ENCODE measurements around the gene MET. TPM values are rescaled to one million over a fixed set of nuclear protein-coding genes. Genes with fewer than 3 reads are reported as not detected.

The MET gene
- total RNA-seq, 1 experiment from 2014 or later: 200 TPM

DNA sequence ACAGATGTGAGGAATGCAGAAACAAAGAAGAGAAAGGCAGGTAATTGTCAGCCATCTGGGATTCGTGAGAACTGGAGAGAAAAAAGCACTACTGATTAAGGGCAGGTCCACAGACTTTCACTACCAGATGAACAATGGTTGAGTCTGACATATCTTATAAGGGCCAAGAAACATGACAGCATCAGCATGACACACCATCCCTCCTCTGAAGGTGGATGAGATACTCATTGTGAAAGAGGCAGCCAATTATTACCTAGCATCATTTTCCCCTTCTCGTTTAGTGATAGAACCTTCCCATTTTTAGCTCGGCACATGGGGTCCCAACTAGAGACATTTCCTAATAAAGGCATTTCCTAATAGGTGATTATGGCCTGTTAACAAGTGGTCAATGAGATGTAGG lies 19.2 kb upstream of the MET start:
- H2AFZ ChIP-seq (ENCODE audit: low read depth, low read length, poor library complexity, severe bottlenecking): peak overlapping the region; percentile 98
- no peak for DNase-seq (ENCODE audit: low read depth, low spot score)
- RAD21 ChIA-PET (ENCODE audit: low non-redundant PET in 1 of 2, low total read pairs in 2 of 2, uncharacterized antibody in 2 of 2, unreplicated experiment in 2 of 2): no interaction called here
- H3K9me3 ChIP-seq (ENCODE audit: control insufficient read depth in 1 of 2, insufficient read depth in 1 of 2, low read depth in 1 of 2, low read length in 2 of 2): no peaks in the 10 kb centered on the region
- intact Hi-C loops (cut with micrococcal nuclease): no loop called here
- H3K27me3 ChIP-seq (ENCODE audit: insufficient read depth, low read length): no peaks in the 10 kb centered on the region
- ATAC-seq: peak; percentile 27
- H3K27ac ChIP-seq (ENCODE audit: low read depth, low read length): no peak overlapping the region
- CTCF ChIA-PET: interaction anchor here (0.7 to 1.1 kb wide), 2 partner anchors 19 to 21 kb away, joined by 3 to 4 read pairs; partner anchors contain the start of gene MET
- H4K20me1 ChIP-seq (ENCODE audit: insufficient read depth): no peaks in the 10 kb centered on the region
- H3K36me3 ChIP-seq (ENCODE audit: control insufficient read depth in 1 of 2, insufficient read depth in 2 of 2, low read length in 2 of 2): no peaks in the 10 kb centered on the region
- H3K4me3 ChIP-seq (replicated peaks in 1 of 2; ENCODE audit: low read depth in 1 of 2, low read length in 2 of 2): peak overlapping the region in 1 of 2 experiments; percentile 1; a peak in 1 of 4 replicates
- TF ChIP-seq SP1 (IDR thresholded peaks at IDR 0.05; ENCODE audit: low read depth) (no peak), RAD21 (IDR thresholded peaks at IDR 0.05; ENCODE audit: low read depth) (no peak)
- H3K4me2 ChIP-seq (ENCODE audit: low read length): peak overlapping the region; percentile 56
- H3K9me2 ChIP-seq (ENCODE audit: insufficient read depth): 0 out of 2 replicates have a peak, but pooled peaks cover 5% of the 10 kb centered on the region
- H3K4me1 ChIP-seq (ENCODE audit: control insufficient read depth in 1 of 2, insufficient read depth in 2 of 2, low read length in 2 of 2): peaks cover 7 to 28% of the 10 kb centered on the region in 2 experiments
- no peak overlapping the region for H3K9ac ChIP-seq (ENCODE audit: low read length)
- POLR2A ChIA-PET: interaction anchor here (1.4 to 2.2 kb wide), 2 partner anchors 18 to 25 kb away, joined by 4 to 5 read pairs; partner anchors contain the start of gene MET
- no peaks in the 10 kb centered on the region for H3K79me2 ChIP-seq (ENCODE audit: insufficient read depth, low read length)
- no TSS peak for BruUV-seq (replicated peaks)

DNA sequence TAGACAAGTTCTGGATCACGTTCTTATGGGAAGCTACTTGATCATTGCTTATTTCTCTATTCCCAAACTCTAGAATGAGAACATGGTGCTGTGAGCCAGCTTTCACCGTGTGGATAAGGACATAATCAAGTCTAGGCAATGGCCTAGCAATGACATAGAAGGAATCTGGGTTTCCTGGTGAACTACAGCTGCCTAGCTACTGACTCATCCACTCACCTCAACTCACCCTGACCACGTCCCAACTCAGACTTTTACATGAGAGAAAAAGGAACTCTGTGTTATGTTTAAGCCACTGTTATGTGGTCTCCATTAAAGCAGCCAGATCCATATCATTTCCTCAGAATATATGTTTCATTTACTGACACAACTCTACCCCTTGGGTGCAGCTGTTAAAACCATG lies 18.8 kb upstream of the MET start:
- Histone ChIP-seq H3K36me3 (ENCODE audit: control insufficient read depth in 1 of 2, insufficient read depth in 2 of 2, low read length in 2 of 2) (no peaks in the 10 kb centered on the region), H3K27ac (ENCODE audit: low read depth, low read length) (no peak overlapping the region), H4K20me1 (ENCODE audit: insufficient read depth) (no peaks in the 10 kb centered on the region), H3K9me3 (ENCODE audit: control insufficient read depth in 1 of 2, insufficient read depth in 1 of 2, low read depth in 1 of 2, low read length in 2 of 2) (no peaks in the 10 kb centered on the region), H3K79me2 (ENCODE audit: insufficient read depth, low read length) (no peaks in the 10 kb centered on the region), H3K4me1 (ENCODE audit: control insufficient read depth in 1 of 2, insufficient read depth in 2 of 2, low read length in 2 of 2) (peaks cover 7 to 28% of the 10 kb centered on the region in 2 experiments), H3K9ac (ENCODE audit: low read length) (no peak overlapping the region), H2AFZ (ENCODE audit: low read depth, low read length, poor library complexity, severe bottlenecking) (peak overlapping the region; percentile 98), H3K4me2 (ENCODE audit: low read length) (peak overlapping the region; percentile 56), H3K27me3 (ENCODE audit: insufficient read depth, low read length) (no peaks in the 10 kb centered on the region), H3K4me3 (replicated peaks in 1 of 2; ENCODE audit: low read depth in 1 of 2, low read length in 2 of 2) (peak overlapping the region in 1 of 2 experiments; percentile 1; a peak in 1 of 4 replicates), H3K9me2 (ENCODE audit: insufficient read depth) (0 out of 2 replicates have a peak, but pooled peaks cover 5% of the 10 kb centered on the region)
- intact Hi-C loops (cut with micrococcal nuclease): no loop called here
- ChIA-PET RAD21 (ENCODE audit: low non-redundant PET in 1 of 2, low total read pairs in 2 of 2, uncharacterized antibody in 2 of 2, unreplicated experiment in 2 of 2) (no interaction called here), POLR2A (interaction anchor here (1.4 to 2.2 kb wide), 2 partner anchors 18 to 24 kb away, joined by 4 to 5 read pairs; partner anchors contain the start of gene MET), CTCF (interaction anchor here (0.7 to 1.1 kb wide), 2 partner anchors 19 to 21 kb away, joined by 3 to 4 read pairs; partner anchors contain the start of gene MET)
- no TSS peak for BruUV-seq (replicated peaks)
- peak; percentile 49 for DNase-seq (ENCODE audit: low read depth, low spot score)
- peak; percentile 95 for ATAC-seq
- TF ChIP-seq EZH2phosphoT487 (IDR thresholded peaks at IDR 0.05; ENCODE audit: borderline replicate concordance) (no peak), EZH2 (IDR thresholded peaks at IDR 0.05) (no peak), YY1 (IDR thresholded peaks at IDR 0.05; ENCODE audit: extremely low read depth, insufficient replicate concordance, low read depth, low read length) (peak; percentile 19), TCF7L2 (IDR thresholded peaks at IDR 0.05; ENCODE audit: borderline replicate concordance, extremely low read depth, insufficient read depth, insufficient read length) (no peak), SP1 (IDR thresholded peaks at IDR 0.05; ENCODE audit: low read depth) (peak; percentile 52), FOSL1 (IDR thresholded peaks at IDR 0.05; ENCODE audit: low read depth) (peak; percentile 55), ZBTB33 (IDR thresholded peaks at IDR 0.05; ENCODE audit: extremely low read depth, insufficient replicate concordance, low read length) (no peak), EGR1 (IDR thresholded peaks at IDR 0.05; ENCODE audit: low read depth) (no peak), ZFX (IDR thresholded peaks at IDR 0.05) (peak; percentile 10; the same call in 1 of the 2 replicates), RAD21 (IDR thresholded peaks at IDR 0.05; ENCODE audit: low read depth) (no peak), REST (IDR thresholded peaks at IDR 0.05; ENCODE audit: low read depth) (no peak), CBX3 (IDR thresholded peaks at IDR 0.05; ENCODE audit: low read depth) (peak; percentile 75), CEBPB (IDR thresholded peaks at IDR 0.05; ENCODE audit: low read depth) (no peak)
- TF ChIP-seq, protein P1, sequence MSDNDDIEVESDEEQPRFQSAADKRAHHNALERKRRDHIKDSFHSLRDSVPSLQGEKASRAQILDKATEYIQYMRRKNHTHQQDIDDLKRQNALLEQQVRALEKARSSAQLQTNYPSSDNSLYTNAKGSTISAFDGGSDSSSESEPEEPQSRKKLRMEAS (IDR thresholded peaks at IDR 0.05): 0 out of 2 replicates have a peak, but pooled peaks have one; percentile 40

All from HCT116 (cell line).